Breast epithelium (tissue), 4 donors: ENCODE measurements around the gene MAFG. TPM values are rescaled to one million over a fixed set of nuclear protein-coding genes. Genes with fewer than 3 reads are reported as not detected.

Experiments
- DNase-seq, 2 donors: peaks; one replicate each; pipeline ENCODE4 v3.0.0-alpha.2; 2019; ENCODE audit warnings: low spot score in 2 of 2
- H3K27ac ChIP-seq, 2 donors: fragments of 200-600 bp; sonication (generic) in 1 of 2; one replicate each; pipeline ENCODE4 v1.5.1; 2016 to 2019; ENCODE audit warnings: mild to moderate bottlenecking in 1 of 2
- H3K27me3 ChIP-seq, 2 donors: fragments of 200-600 bp; sonication (generic) in 1 of 2; one replicate each; pipeline versions ENCODE4 v1.5.1 to v1.6.0; 2017 to 2019; ENCODE audit warnings: control low read depth in 1 of 2, mild to moderate bottlenecking in 1 of 2
- H3K36me3 ChIP-seq: fragments of 200-600 bp; one replicate; pipeline ENCODE4 v1.5.1; 2019
- H3K4me1 ChIP-seq, 2 donors: fragments of 200-600 bp; sonication (generic); one replicate each; pipeline ENCODE4 v1.5.1; 2016 to 2019; ENCODE audit warnings: control low read depth in 1 of 2
- H3K4me3 ChIP-seq, 3 donors: fragments of 200-600 bp; sonication (generic); 1 replicate in 2 of 3; 2 replicates in 1 of 3; pipeline ENCODE4 v1.5.1; 2016 to 2019; ENCODE audit warnings: mild to moderate bottlenecking in 3 of 3, moderate library complexity in 2 of 3
- H3K9me3 ChIP-seq, 2 donors: fragments of 200-600 bp; sonication (generic) in 1 of 2; one replicate each; pipeline ENCODE4 v1.5.1; 2016 to 2019; ENCODE audit warnings: control low read depth in 1 of 2
- CTCF ChIP-seq, 3 donors: fragments of 450-650 bp; IDR thresholded peaks; one replicate each; pipeline ENCODE4 v1.5.1; 2016 to 2017; ENCODE audit warnings: antibody characterized with exemption in 3 of 3, mild to moderate bottlenecking in 3 of 3, moderate library complexity in 3 of 3
- POLR2A ChIP-seq: fragments of 450-650 bp; IDR thresholded peaks from one replicate; pipeline ENCODE4 v1.6.1; 2016; ENCODE audit warnings: antibody characterized with exemption, mild to moderate bottlenecking, moderate library complexity
- POLR2AphosphoS5 ChIP-seq, 3 donors: sonication (generic); formaldehyde crosslinking; IDR thresholded peaks; one replicate each; pipeline ENCODE4 v1.6.1; 2017; ENCODE audit warnings: antibody characterized with exemption in 3 of 3
- intact Hi-C: fragments of 100-400 bp; cut with DNase I; formaldehyde crosslinking; loops from one replicate; pipeline ENCODE4 v1.15.1; 2023; ENCODE audit warnings: low total_unique reads
- total RNA-seq, 3 donors: library from RNA; depleted of rRNA; stranded (reverse); fragments of >200 nt; gene quantifications; one replicate each; pipeline ENCODE4 v1.1.0, GENCODE V29; 2016

MAFG gene
- total RNA-seq, 3 donors from 2014 or later, result 12.3 to 15.2 (median 14.1) TPM

- no peak overlapping the region for H3K4me3 ChIP-seq
- no peaks in the 10 kb centered on the region for H3K9me3 ChIP-seq
- no peak for DNase-seq
- no peaks in the 10 kb centered on the region for H3K27me3 ChIP-seq
- no peak overlapping the region for H3K27ac ChIP-seq
- TF ChIP-seq POLR2A, result no peak
- no peak for TF ChIP-seq CTCF (IDR thresholded peaks at IDR 0.05)
- TF ChIP-seq POLR2AphosphoS5 (IDR thresholded peaks at IDR 0.05), result no peak
- intact Hi-C loops, result no loop called here
- no peaks in the 10 kb centered on the region for H3K36me3 ChIP-seq
- H3K4me1 ChIP-seq, result peaks cover 6 to 13% of the 10 kb centered on the region in 2 donors
Measured at GRCh38 chr17:81915331-81915730, 12.2 kb downstream of the MAFG start.

- Histone ChIP-seq H3K36me3 (no peaks in the 10 kb centered on the region), H3K27me3 (no peaks in the 10 kb centered on the region), H3K4me1 (peaks cover 6 to 18% of the 10 kb centered on the region in 2 donors), H3K9me3 (no peaks in the 10 kb centered on the region), H3K27ac (no peak overlapping the region), H3K4me3 (no peak overlapping the region)
- intact Hi-C loops, result no loop called here
- DNase-seq, result no peak
- no peak for TF ChIP-seq CTCF (IDR thresholded peaks at IDR 0.05)
- no peak for TF ChIP-seq POLR2AphosphoS5 (IDR thresholded peaks at IDR 0.05)
- no peak for TF ChIP-seq POLR2A
Measured at GRCh38 chr17:81914103-81914850, 13.3 kb downstream of the MAFG start.

GRCh38 chr17:81913394-81914102, 14.0 kb downstream of the MAFG start:
- no peaks in the 10 kb centered on the region for H3K27me3 ChIP-seq
- no peak overlapping the region for H3K4me3 ChIP-seq
- H3K4me1 ChIP-seq, result peaks cover 6 to 18% of the 10 kb centered on the region in 2 donors
- H3K27ac ChIP-seq, result no peak overlapping the region
- no peaks in the 10 kb centered on the region for H3K36me3 ChIP-seq
- no peak for TF ChIP-seq POLR2A
- no peak for TF ChIP-seq POLR2AphosphoS5 (IDR thresholded peaks at IDR 0.05)
- TF ChIP-seq CTCF (IDR thresholded peaks at IDR 0.05), result no peak
- no peak for DNase-seq
- intact Hi-C loops, result no loop called here
- no peaks in the 10 kb centered on the region for H3K9me3 ChIP-seq

GRCh38 chr17:81912441-81913309, 14.9 kb downstream of the MAFG start:
- H3K9me3 ChIP-seq, result no peaks in the 10 kb centered on the region
- intact Hi-C loops, result no loop called here
- TF ChIP-seq CTCF (IDR thresholded peaks at IDR 0.05) (no peak), POLR2A (no peak), POLR2AphosphoS5 (IDR thresholded peaks at IDR 0.05) (no peak)
- H3K36me3 ChIP-seq, result no peaks in the 10 kb centered on the region
- peaks cover 3 to 18% of the 10 kb centered on the region in 2 donors for H3K4me1 ChIP-seq
- DNase-seq, result no peak
- H3K27me3 ChIP-seq, result no peaks in the 10 kb centered on the region
- no peak overlapping the region for H3K4me3 ChIP-seq
- H3K27ac ChIP-seq, result peak overlapping the region in 1 of 2 donors; percentile 66
